ENCODE data around the gene EHBP1L1. TPM values are rescaled to one million over a fixed set of nuclear protein-coding genes. Genes with fewer than 3 reads are reported as not detected.

The EHBP1L1 gene
- total and polyA plus RNA-seq, 2 of the 8 experiments (the other 6 are each of a cell fraction or from before 2014, with no cell fraction given), result 4.3 to 6.6 TPM

DNA sequence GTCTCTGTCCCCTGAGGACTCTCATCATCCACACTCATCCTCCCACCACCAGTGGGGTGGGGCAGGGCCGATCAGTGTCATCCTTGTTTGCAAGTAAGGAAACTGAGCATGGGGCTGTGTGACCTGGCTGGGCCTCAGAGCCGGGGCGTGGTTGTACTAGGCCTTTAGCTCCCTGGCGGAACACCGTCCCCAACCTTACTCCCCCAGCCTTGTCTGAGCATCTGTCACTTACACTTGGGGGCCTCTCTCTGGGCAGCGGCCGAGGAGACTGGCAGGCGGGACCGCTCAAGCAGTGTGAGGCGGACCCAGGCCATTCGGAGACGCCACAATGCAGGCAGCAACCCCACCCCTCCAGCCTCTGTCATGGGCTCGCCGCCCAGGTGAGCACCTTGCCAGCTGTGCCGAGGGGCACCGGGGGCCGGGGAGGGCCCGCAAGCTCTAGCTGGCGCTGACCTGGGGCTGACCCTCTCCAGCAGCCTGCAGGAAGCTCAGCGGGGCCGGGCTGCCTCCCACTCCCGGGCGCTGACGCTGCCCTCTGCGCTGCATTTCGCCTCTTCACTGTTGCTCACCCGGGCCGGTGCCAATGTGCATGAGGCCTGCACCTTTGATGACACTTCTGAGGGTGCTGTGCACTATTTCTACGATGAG is 43.6 kb downstream of the EHBP1L1 start:
- Histone ChIP-seq H3K4me3 (ENCODE audit: extremely low read depth in 1 of 4, insufficient read depth in 2 of 4, low read depth in 3 of 4, low read length in 4 of 4) (no peak overlapping the region), H2BK12ac (ENCODE audit: low read depth, low read length) (no peak overlapping the region), H3K9me3 (ENCODE audit: insufficient read depth in 2 of 2, low read depth in 1 of 2, low read length in 1 of 2) (no peaks in the 10 kb centered on the region), H3K36me3 (ENCODE audit: control insufficient read depth in 2 of 4, insufficient read depth in 4 of 4, low read length in 3 of 4) (peaks cover 7 to 46% (median 22%) of the 10 kb centered on the region in 4 experiments; a peak in 7 of 8 replicates), H4K91ac (replicated peaks; ENCODE audit: insufficient read length, low read length) (no peak overlapping the region), H3K27me3 (replicated peaks in 1 of 4; ENCODE audit: control insufficient read depth in 3 of 4, extremely low read depth in 1 of 4, insufficient read depth in 3 of 4, low read length in 3 of 4) (no peaks in the 10 kb centered on the region), H4K8ac (ENCODE audit: extremely low read depth, insufficient read depth, low read length) (no peak overlapping the region), H3K27ac (ENCODE audit: low read depth, low read length) (no peak overlapping the region), H3K79me2 (ENCODE audit: control insufficient read depth in 1 of 2, insufficient read depth in 2 of 2, low read length in 2 of 2) (peaks cover 6 to 16% of the 10 kb centered on the region in 2 experiments), H2BK20ac (ENCODE audit: low read length) (no peak overlapping the region), H3K9ac (replicated peaks in 1 of 4; ENCODE audit: extremely low read depth in 1 of 4, low read depth in 3 of 4, low read length in 3 of 4) (no peak overlapping the region), H3K4ac (replicated peaks; ENCODE audit: insufficient read length, low read depth, low read length) (no peak overlapping the region), H3K23me2 (ENCODE audit: low read depth, low read length) (peaks cover 10% of the 10 kb centered on the region), H4K5ac (ENCODE audit: insufficient read length, low read depth, low read length) (no peak overlapping the region), H4K20me1 (replicated peaks in 1 of 2; ENCODE audit: control insufficient read depth in 1 of 2, insufficient read depth in 2 of 2, low read length in 2 of 2) (peaks cover 5 to 39% of the 10 kb centered on the region in 2 experiments), H3K4me1 (replicated peaks in 1 of 4; ENCODE audit: control insufficient read depth in 3 of 4, insufficient read depth in 4 of 4, low read length in 3 of 4) (peaks cover 0 to 9% (median 3%) of the 10 kb centered on the region in 4 experiments; a peak in 4 of 7 replicates), H2BK15ac (ENCODE audit: low read length) (no peak overlapping the region), H2AFZ (ENCODE audit: low read length) (no peak overlapping the region), H3K14ac (ENCODE audit: insufficient read length) (no peak overlapping the region), H3K56ac (replicated peaks; ENCODE audit: insufficient read length, low read depth, low read length) (no peak overlapping the region), H2BK5ac (ENCODE audit: low read depth, low read length) (no peak overlapping the region), H3K79me1 (ENCODE audit: low read depth, low read length) (peaks cover 16% of the 10 kb centered on the region), H3K23ac (ENCODE audit: insufficient read length) (no peak overlapping the region), H2BK120ac (replicated peaks; ENCODE audit: low read depth, low read length) (no peak overlapping the region), H3K18ac (ENCODE audit: extremely low read depth, low read length) (no peak overlapping the region), H2AK5ac (ENCODE audit: low read depth, low read length) (no peak overlapping the region), H3K4me2 (ENCODE audit: insufficient read depth in 1 of 2, low read depth in 2 of 2, low read length in 2 of 2) (no peak overlapping the region)
- DNase-seq (ENCODE audit: low read depth in 1 of 2, low spot score in 2 of 2) (no peak), FAIRE-seq (no peak)
- no peak for TF ChIP-seq YY1 (IDR thresholded peaks at IDR 0.05; ENCODE audit: low read depth, low read length)
- TF ChIP-seq POLR2AphosphoS5 (IDR thresholded peaks at IDR 0.05; ENCODE audit: low read depth, low read length), result no peak
- POLR2A ChIA-PET (ENCODE audit: partially characterized antibody), result interaction anchor here (1.0 to 5.7 kb wide), 3 partner anchors 13 to 18 kb away, joined by 4 to 38 read pairs (median 6); partner anchors contain the start of gene SIPA1
- CTCF ChIA-PET (ENCODE audit: partially characterized antibody), result interaction anchor here (2.1 kb wide), 1 partner anchor 25 kb away, joined by 8 read pairs; no protein-coding TSS in a partner anchor
- 94% methylated on average over 27 of the region's 29 CpGs; no CpG with 5 or more reads in 1 of the 2 experiments for WGBS, 2 experiments (ENCODE audit: extremely low coverage in 1 of 2, insufficient coverage in 1 of 2, insufficient read length in 1 of 2, insufficient replicate concordance in 2 of 2, low coverage in 1 of 2, low lambda C conversion rate in 2 of 2, missing lambda C conversion rate in 1 of 2)
